Activated T-helper 1 cell treated with anti-CD3 and anti-CD28 coated beads, Interleukin-12 subunit alpha, Interleukin-12 subunit beta, Interleukin-2, Interleukin-4 antibody, amounts not matched to agents 30 ng/mL and 10 ng/mL and 1 ng/mL, durations not matched to agents 14 hours and 24 hours and 36 hours (primary cell): Measurements from ENCODE around the gene DCXR. TPM values are rescaled to one million over a fixed set of nuclear protein-coding genes. Genes with fewer than 3 reads are reported as not detected.

ENCODE experiments used
- DNase-seq: peaks from one replicate; pipeline ENCODE4 v3.0.0; 2021; ENCODE audit warnings: low spot score
- H3K27ac Mint-ChIP-seq: one replicate; pipeline ENCODE4 v1.8.0; 2021; ENCODE audit warnings: mild to moderate bottlenecking, mixed read lengths
- H3K27me3 Mint-ChIP-seq: one replicate; pipeline ENCODE4 v1.8.0; 2022; ENCODE audit warnings: mild to moderate bottlenecking, moderate library complexity, mixed read lengths; ENCODE audit not compliant: insufficient read depth
- H3K36me3 Mint-ChIP-seq: one replicate; pipeline ENCODE4 v1.8.0; 2021; ENCODE audit warnings: low read depth, mixed read lengths
- H3K4me1 Mint-ChIP-seq: one replicate; pipeline ENCODE4 v1.8.0; 2021; ENCODE audit warnings: low read depth, mixed read lengths
- H3K4me3 Mint-ChIP-seq: one replicate; pipeline ENCODE4 v1.8.0; 2021; ENCODE audit warnings: mild to moderate bottlenecking, moderate library complexity, mixed read lengths
- H3K9me3 Mint-ChIP-seq: one replicate; pipeline ENCODE4 v1.8.0; 2021; ENCODE audit warnings: mixed read lengths
- intact Hi-C: fragments of 100-400 bp; cut with micrococcal nuclease; formaldehyde crosslinking; loops from one replicate; pipeline ENCODE4 v1.15.1; 2024
- total RNA-seq: library from RNA; stranded (reverse); gene quantifications from 2 replicates; pipeline ENCODE4 v1.2.3, GENCODE V29; 2022

DCXR gene
- total RNA-seq, 1 donor from 2014 or later: 125 TPM

- Mint-ChIP-seq H3K36me3 (peaks cover 11% of the 10 kb centered on the region), H3K4me3 (peak overlapping the region; percentile 77), H3K4me1 (peaks cover 24% of the 10 kb centered on the region), H3K27ac (peak overlapping the region; percentile 67), H3K9me3 (no peaks in the 10 kb centered on the region), H3K27me3 (peaks cover 2% of the 10 kb centered on the region)
- DNase-seq: no peak
- intact Hi-C loops: loop anchor here (1.0 to 5.0 kb wide), 5 partner anchors 13 to 382 kb away; partner anchors contain the start of genes ARHGDIA, FASN, GPS1 and HEXD
Measured at GRCh38 chr17:82036634-82037091, 834 bp downstream of the DCXR start.

GRCh38 chr17:82035956-82036633 is 1.4 kb downstream of the DCXR start:
- H3K4me3 Mint-ChIP-seq: peak overlapping the region; percentile 77
- intact Hi-C loops: loop anchor here (5.0 kb wide), 1 partner anchor 164 kb away; the partner anchor contains the start of gene ARHGDIA
- peaks cover 24% of the 10 kb centered on the region for H3K4me1 Mint-ChIP-seq
- peaks cover 11% of the 10 kb centered on the region for H3K36me3 Mint-ChIP-seq
- H3K9me3 Mint-ChIP-seq: no peaks in the 10 kb centered on the region
- no peak overlapping the region for H3K27ac Mint-ChIP-seq
- no peak for DNase-seq
- peaks cover 2% of the 10 kb centered on the region for H3K27me3 Mint-ChIP-seq

- no peak for DNase-seq
- H3K4me1 Mint-ChIP-seq: peaks cover 24% of the 10 kb centered on the region
- peak overlapping the region; percentile 2 for H3K27ac Mint-ChIP-seq
- H3K36me3 Mint-ChIP-seq: peaks cover 11% of the 10 kb centered on the region
- intact Hi-C loops: loop anchor here (5.0 kb wide), 1 partner anchor 163 kb away; the partner anchor contains the start of gene ARHGDIA
- no peaks in the 10 kb centered on the region for H3K9me3 Mint-ChIP-seq
- H3K4me3 Mint-ChIP-seq: peak overlapping the region; percentile 77
- H3K27me3 Mint-ChIP-seq: peaks cover 2% of the 10 kb centered on the region
Measured at GRCh38 chr17:82035488-82035887, 2.0 kb downstream of the DCXR start.

GRCh38 chr17:82034371-82035011 is 3.0 kb downstream of the DCXR start:
- H3K9me3 Mint-ChIP-seq: no peaks in the 10 kb centered on the region
- H3K4me3 Mint-ChIP-seq: peak overlapping the region; percentile 77
- H3K27ac Mint-ChIP-seq: no peak overlapping the region
- H3K36me3 Mint-ChIP-seq: peaks cover 13% of the 10 kb centered on the region
- H3K27me3 Mint-ChIP-seq: no peaks in the 10 kb centered on the region
- intact Hi-C loops: loop anchor here (5.0 kb wide), 1 partner anchor 162 kb away; the partner anchor contains the start of gene ARHGDIA
- H3K4me1 Mint-ChIP-seq: peaks cover 24% of the 10 kb centered on the region
- DNase-seq: no peak

GRCh38 chr17:82033359-82034085 is 4.0 kb downstream of the DCXR start:
- DNase-seq: no peak
- Mint-ChIP-seq H3K36me3 (peaks cover 13% of the 10 kb centered on the region), H3K27me3 (no peaks in the 10 kb centered on the region), H3K9me3 (no peaks in the 10 kb centered on the region), H3K4me1 (peaks cover 17% of the 10 kb centered on the region), H3K27ac (no peak overlapping the region), H3K4me3 (peak overlapping the region; percentile 66)
- intact Hi-C loops: no loop called here

- Mint-ChIP-seq H3K9me3 (no peaks in the 10 kb centered on the region), H3K27ac (no peak overlapping the region), H3K4me1 (peaks cover 10% of the 10 kb centered on the region), H3K27me3 (no peaks in the 10 kb centered on the region), H3K36me3 (peaks cover 13% of the 10 kb centered on the region), H3K4me3 (peak overlapping the region; percentile 66)
- intact Hi-C loops: loop anchor here (1.0 to 2.0 kb wide), 2 partner anchors 9 to 55 kb away; partner anchors contain the start of genes ASPSCR1 and LRRC45
- DNase-seq: peak; percentile 38
Measured at GRCh38 chr17:82031885-82032627, 5.4 kb downstream of the DCXR start.

GRCh38 chr17:82031303-82031884 is 6.1 kb downstream of the DCXR start, which contains the start of gene RAC3:
RAC3 (plus strand) TSS chr17:82031678; CDS start chr17:82031762, 84 bp downstream.
- intact Hi-C loops: loop anchor here (1.0 to 2.0 kb wide), 2 partner anchors 8 to 55 kb away; partner anchors contain the start of genes ASPSCR1 and LRRC45
- Mint-ChIP-seq H3K9me3 (no peaks in the 10 kb centered on the region), H3K4me1 (peaks cover 10% of the 10 kb centered on the region), H3K27ac (peak within 1 kb of the TSS; percentile 84), H3K27me3 (no peaks in the 10 kb centered on the region), H3K4me3 (peak within 1 kb of the TSS; percentile 87), H3K36me3 (peaks cover 13% of the 10 kb centered on the region)
- DNase-seq: no peak

- H3K9me3 Mint-ChIP-seq: no peaks in the 10 kb centered on the region
- peak overlapping the region; percentile 87 for H3K4me3 Mint-ChIP-seq
- intact Hi-C loops: loop anchor here (1.0 to 2.0 kb wide), 3 partner anchors 7 to 124 kb away; partner anchors contain the start of genes ASPSCR1 and LRRC45
- H3K27ac Mint-ChIP-seq: peak overlapping the region; percentile 84
- peaks cover 8% of the 10 kb centered on the region for H3K4me1 Mint-ChIP-seq
- peak; percentile 84 for DNase-seq
- H3K27me3 Mint-ChIP-seq: no peaks in the 10 kb centered on the region
- H3K36me3 Mint-ChIP-seq: peaks cover 12% of the 10 kb centered on the region
Measured at GRCh38 chr17:82030470-82031302, 6.8 kb downstream of the DCXR start.

GRCh38 chr17:82029990-82030469 is 7.5 kb downstream of the DCXR start:
- Mint-ChIP-seq H3K36me3 (peaks cover 5% of the 10 kb centered on the region), H3K9me3 (no peaks in the 10 kb centered on the region), H3K4me1 (peaks cover 2% of the 10 kb centered on the region), H3K4me3 (peak overlapping the region; percentile 66), H3K27me3 (no peaks in the 10 kb centered on the region), H3K27ac (no peak overlapping the region)
- intact Hi-C loops: loop anchor here (1.0 to 10.0 kb wide), 3 partner anchors 53 to 265 kb away; partner anchors contain the start of gene ASPSCR1
- DNase-seq: no peak

GRCh38 chr17:82029391-82029790 is 8.1 kb downstream of the DCXR start:
- Mint-ChIP-seq H3K4me3 (peak overlapping the region; percentile 66), H3K4me1 (no peaks in the 10 kb centered on the region), H3K27ac (peak overlapping the region; percentile 52), H3K36me3 (peaks cover 3% of the 10 kb centered on the region), H3K9me3 (no peaks in the 10 kb centered on the region), H3K27me3 (no peaks in the 10 kb centered on the region)
- DNase-seq: no peak
- intact Hi-C loops: loop anchor here (10.0 kb wide), 1 partner anchor 265 kb away; no protein-coding TSS in a partner anchor

- Mint-ChIP-seq H3K4me1 (peaks cover 3% of the 10 kb centered on the region), H3K27ac (no peak overlapping the region)
Measured at GRCh38 chr17:82028966-82029365, 8.5 kb downstream of the DCXR start.

More at GRCh38 chr17:82028966-82029365, 8.5 kb downstream of the DCXR start:
- Mint-ChIP-seq H3K27me3 (no peaks in the 10 kb centered on the region), H3K9me3 (no peaks in the 10 kb centered on the region), H3K36me3 (peaks cover 5% of the 10 kb centered on the region), H3K4me3 (peak overlapping the region; percentile 30)
- intact Hi-C loops: loop anchor here (10.0 kb wide), 1 partner anchor 266 kb away; no protein-coding TSS in a partner anchor
- no peak for DNase-seq
